Mesenchymal stem cell (in vitro differentiated cells and primary cell): Measurements from ENCODE around the gene KRTAP4-6.

Experiments used
- DNase-seq: peaks from one replicate; pipeline ENCODE4 v3.0.0-alpha.2; 2013
- H2AFZ ChIP-seq: one replicate; pipeline ENCODE4 v1.6.1; 2013; ENCODE audit warnings: low read depth, mild to moderate bottlenecking, control low read depth, inconsistent platforms, low read length, moderate library complexity
- H2AK5ac ChIP-seq: 2 replicates; pipeline ENCODE4 v1.6.1; 2013; ENCODE audit warnings: low read length, moderate library complexity, mild to moderate bottlenecking, inconsistent platforms; ENCODE audit not compliant: severe bottlenecking
- H2BK120ac ChIP-seq: one replicate; pipeline ENCODE4 v1.6.1; 2013; ENCODE audit warnings: low read depth, mild to moderate bottlenecking, inconsistent platforms, low read length, moderate library complexity
- H2BK12ac ChIP-seq, 2 experiments: one replicate each; pipeline ENCODE4 v1.6.1; 2013; ENCODE audit warnings: inconsistent platforms in 2 of 2, low read length in 2 of 2, mild to moderate bottlenecking in 2 of 2, moderate library complexity in 2 of 2, control low read depth in 1 of 2
- H2BK15ac ChIP-seq: one replicate; pipeline ENCODE4 v1.6.1; 2013; ENCODE audit warnings: mild to moderate bottlenecking, low read depth, inconsistent platforms; ENCODE audit not compliant: poor library complexity, severe bottlenecking
- H2BK5ac ChIP-seq: 2 replicates; pipeline ENCODE4 v1.6.1; 2013; ENCODE audit warnings: low read depth, mild to moderate bottlenecking, low read length, control low read depth, inconsistent platforms; ENCODE audit not compliant: poor library complexity, severe bottlenecking
- H3K14ac ChIP-seq, 2 experiments: one replicate each; pipeline ENCODE4 v1.6.1; 2013; ENCODE audit warnings: inconsistent platforms in 2 of 2, low read length in 2 of 2, control low read depth in 1 of 2, mild to moderate bottlenecking in 1 of 2, moderate library complexity in 1 of 2
- H3K18ac ChIP-seq, 2 experiments: one replicate each; pipeline ENCODE4 v1.6.1; 2013; ENCODE audit warnings: inconsistent platforms in 2 of 2, low read length in 2 of 2, control low read depth in 1 of 2, low read depth in 1 of 2, mild to moderate bottlenecking in 1 of 2
- H3K23ac ChIP-seq, 2 experiments: one replicate each; pipeline ENCODE4 v1.6.1; 2013; ENCODE audit warnings: inconsistent platforms in 2 of 2, low read length in 2 of 2, mild to moderate bottlenecking in 2 of 2, moderate library complexity in 2 of 2, control low read depth in 1 of 2
- H3K27ac ChIP-seq: 2 replicates; pipeline ENCODE4 v1.5.1; 2013; ENCODE audit warnings: mild to moderate bottlenecking, moderate library complexity, low read length, control low read depth, inconsistent platforms; ENCODE audit not compliant: poor library complexity, severe bottlenecking
- H3K27me3 ChIP-seq, 2 experiments: 2 replicates each; pipeline versions ENCODE4 v1.6.1 to v1.7.0; 2013; ENCODE audit warnings: low read length in 2 of 2, mild to moderate bottlenecking in 2 of 2, moderate library complexity in 2 of 2, control low read depth in 1 of 2, inconsistent platforms in 1 of 2; ENCODE audit not compliant: control insufficient read depth in 1 of 2, insufficient read depth in 1 of 2
- H3K36me3 ChIP-seq, 2 experiments: 2 replicates each; pipeline versions ENCODE4 v1.6.1 to v1.7.0; 2013; ENCODE audit warnings: low read length in 2 of 2, control low read depth in 1 of 2, inconsistent platforms in 1 of 2, low read depth in 1 of 2, mild to moderate bottlenecking in 1 of 2; ENCODE audit not compliant: insufficient read depth in 2 of 2, control insufficient read depth in 1 of 2
- H3K4ac ChIP-seq, 2 experiments: one replicate each; pipeline ENCODE4 v1.6.1; 2013; ENCODE audit warnings: inconsistent platforms in 2 of 2, low read length in 2 of 2, mild to moderate bottlenecking in 2 of 2, moderate library complexity in 2 of 2, control low read depth in 1 of 2, low read depth in 1 of 2
- H3K4me1 ChIP-seq: 2 replicates; pipeline ENCODE4 v1.6.1; 2013; ENCODE audit warnings: low read depth, low read length, control low read depth; ENCODE audit not compliant: control insufficient read depth, insufficient read depth
- H3K4me2 ChIP-seq: 2 replicates; pipeline ENCODE4 v1.6.1; 2013; ENCODE audit warnings: low read length, mild to moderate bottlenecking, inconsistent platforms; ENCODE audit not compliant: poor library complexity, severe bottlenecking
- H3K4me3 ChIP-seq, 2 experiments: 2 replicates each; pipeline versions ENCODE4 v1.5.1 to v1.7.0; 2013; ENCODE audit warnings: low read length in 2 of 2, mild to moderate bottlenecking in 2 of 2, control low read depth in 1 of 2, low read depth in 1 of 2; ENCODE audit not compliant: insufficient read depth in 1 of 2
- H3K79me1 ChIP-seq: replicated peaks from 2 replicates; pipeline ENCODE4 v1.6.1; 2013; ENCODE audit warnings: mild to moderate bottlenecking, control low read depth, low read length, inconsistent platforms; ENCODE audit not compliant: poor library complexity, severe bottlenecking
- H3K9ac ChIP-seq: 2 replicates; pipeline ENCODE4 v1.7.0; 2013; ENCODE audit warnings: mild to moderate bottlenecking, low read length, moderate library complexity
- H3K9me3 ChIP-seq: 2 replicates; pipeline ENCODE4 v1.7.0; 2013; ENCODE audit warnings: mild to moderate bottlenecking, low read length; ENCODE audit not compliant: control insufficient read depth
- H4K8ac ChIP-seq: one replicate; pipeline ENCODE4 v1.6.1; 2013; ENCODE audit warnings: inconsistent platforms, mild to moderate bottlenecking, low read length, moderate library complexity
- H4K91ac ChIP-seq: one replicate; pipeline ENCODE4 v1.6.1; 2013; ENCODE audit warnings: mild to moderate bottlenecking, low read length, inconsistent platforms
- WGBS: methylation state at CpG from one replicate; pipeline ENCODE4 v1.1.7; 2013; ENCODE audit warnings: mixed read lengths; 5-methylcytosine and 5-hydroxymethylcytosine counted together

The KRTAP4-6 gene

GRCh38 chr17:41176744-41177387, 36.5 kb upstream of the KRTAP4-6 start:
- no peak for DNase-seq
- Histone ChIP-seq H3K27me3 (no peaks in the 10 kb centered on the region), H3K4me1 (peaks cover 4% of the 10 kb centered on the region), H2BK15ac (no peak overlapping the region), H2AFZ (no peak overlapping the region), H3K4me3 (no peak overlapping the region), H3K23ac (no peak overlapping the region), H4K91ac (no peak overlapping the region), H3K18ac (no peak overlapping the region), H2AK5ac (no peak overlapping the region), H3K27ac (no peak overlapping the region), H2BK5ac (no peak overlapping the region), H4K8ac (no peak overlapping the region), H3K36me3 (no peaks in the 10 kb centered on the region), H3K79me1 (no peaks in the 10 kb centered on the region), H3K9me3 (no peaks in the 10 kb centered on the region), H2BK12ac (no peak overlapping the region), H3K14ac (no peak overlapping the region), H3K9ac (no peak overlapping the region), H3K4ac (no peak overlapping the region), H2BK120ac (no peak overlapping the region), H3K4me2 (no peak overlapping the region)
- 84% methylated on average over 2 of the region's 3 CpGs for WGBS

- H3K79me1 ChIP-seq, result no peaks in the 10 kb centered on the region
Measured at GRCh38 chr17:41171886-41172285, 31.5 kb upstream of the KRTAP4-6 start.

DNA sequence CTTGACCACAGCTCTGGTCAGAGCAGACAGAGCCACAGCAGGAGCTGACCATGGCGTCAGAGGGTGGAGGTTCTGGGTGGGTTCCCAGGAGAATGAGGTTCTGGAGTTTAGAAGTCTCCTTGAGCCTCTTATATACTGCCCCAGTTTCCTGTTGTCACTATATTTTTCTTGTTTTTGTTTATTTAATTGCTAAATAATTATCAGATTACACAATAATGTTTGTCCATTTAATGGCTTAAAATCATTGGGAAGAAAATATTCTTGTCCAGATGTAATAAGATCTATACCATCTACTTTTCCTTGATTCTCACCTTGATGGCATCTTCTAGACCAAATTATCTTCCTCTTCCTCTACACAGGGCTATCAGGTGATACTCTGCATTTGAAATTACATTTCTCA, 27.8 kb upstream of the KRTAP4-6 start, which contains the start of gene KRTAP4-3:
TSS of gene KRTAP4-3 (minus strand) at position 101 of the 400 bp plus-strand sequence. CDS start at position 52, 49 bp downstream.
- Histone ChIP-seq H2BK15ac (no peak within 1 kb of the TSS), H2AK5ac (no peak within 1 kb of the TSS), H2AFZ (no peak within 1 kb of the TSS), H3K79me1 (no peaks in the 10 kb centered on the region), H3K4me1 (peaks cover 3% of the 10 kb centered on the region), H3K4ac (no peak within 1 kb of the TSS), H3K23ac (no peak within 1 kb of the TSS), H3K4me2 (no peak within 1 kb of the TSS), H3K18ac (no peak within 1 kb of the TSS), H2BK12ac (no peak within 1 kb of the TSS), H2BK120ac (no peak within 1 kb of the TSS), H3K14ac (no peak within 1 kb of the TSS), H4K8ac (no peak within 1 kb of the TSS), H3K9me3 (no peaks in the 10 kb centered on the region), H4K91ac (no peak within 1 kb of the TSS), H3K36me3 (no peaks in the 10 kb centered on the region), H3K27me3 (no peaks in the 10 kb centered on the region), H3K4me3 (no peak within 1 kb of the TSS), H3K9ac (no peak within 1 kb of the TSS), H2BK5ac (no peak within 1 kb of the TSS), H3K27ac (no peak within 1 kb of the TSS)
- WGBS, result no CpG with 5 or more reads among the region's 1 CpG
- DNase-seq, result no peak

More at GRCh38 chr17:41171886-41172285, 31.5 kb upstream of the KRTAP4-6 start:
- Histone ChIP-seq H3K4ac (no peak overlapping the region), H2BK5ac (no peak overlapping the region), H4K91ac (no peak overlapping the region), H3K14ac (no peak overlapping the region), H4K8ac (no peak overlapping the region), H3K9ac (no peak overlapping the region), H2BK12ac (no peak overlapping the region), H3K4me2 (no peak overlapping the region), H3K36me3 (no peaks in the 10 kb centered on the region), H3K4me3 (no peak overlapping the region), H3K23ac (no peak overlapping the region), H2AFZ (no peak overlapping the region), H3K27me3 (no peaks in the 10 kb centered on the region), H3K9me3 (no peaks in the 10 kb centered on the region), H2AK5ac (no peak overlapping the region), H3K27ac (no peak overlapping the region), H2BK120ac (no peak overlapping the region), H2BK15ac (no peak overlapping the region), H3K4me1 (peaks cover 3% of the 10 kb centered on the region), H3K18ac (no peak overlapping the region)
- WGBS, result 90% methylated on average over 2 of the region's 2 CpGs
- DNase-seq, result no peak

- no peak overlapping the region for H2BK5ac ChIP-seq
- no peaks in the 10 kb centered on the region for H3K36me3 ChIP-seq
- H3K18ac ChIP-seq, result no peak overlapping the region
- H4K8ac ChIP-seq, result no peak overlapping the region
- H2AFZ ChIP-seq, result no peak overlapping the region
- H3K79me1 ChIP-seq, result no peaks in the 10 kb centered on the region
- H2AK5ac ChIP-seq, result no peak overlapping the region
- no peak overlapping the region for H3K4me3 ChIP-seq
- H3K27ac ChIP-seq, result no peak overlapping the region
- no peak overlapping the region for H2BK15ac ChIP-seq
- WGBS, result 92% methylated on average over 7 of the region's 7 CpGs
- H4K91ac ChIP-seq, result no peak overlapping the region
- no peak overlapping the region for H2BK12ac ChIP-seq
- H3K9ac ChIP-seq, result no peak overlapping the region
- H3K4ac ChIP-seq, result no peak overlapping the region
- H3K14ac ChIP-seq, result no peak overlapping the region
- H3K27me3 ChIP-seq, result no peaks in the 10 kb centered on the region
- H2BK120ac ChIP-seq, result no peak overlapping the region
- DNase-seq, result no peak
- no peaks in the 10 kb centered on the region for H3K9me3 ChIP-seq
- no peak overlapping the region for H3K4me2 ChIP-seq
- no peak overlapping the region for H3K23ac ChIP-seq
- peaks cover 3% of the 10 kb centered on the region for H3K4me1 ChIP-seq
Measured at GRCh38 chr17:41167561-41167960, 27.2 kb upstream of the KRTAP4-6 start.
